Activated CD8-positive, alpha-beta memory T cell treated with anti-CD3 and anti-CD28 coated beads, Interleukin-2, amount 50 U/mL, for 24 hours (primary cell): Measurements from ENCODE around the gene NFX1.
"Not testable (repeated sequence)": the region's sequence is repeated elsewhere in the genome, so short reads cannot be mapped to it uniquely, and the experiment has no call there.

Experiments used
- DNase-seq: peaks from one replicate; pipeline ENCODE4 v3.0.0-alpha.2; 2020; ENCODE audit errors: extremely low read depth

Gene NFX1

DNA sequence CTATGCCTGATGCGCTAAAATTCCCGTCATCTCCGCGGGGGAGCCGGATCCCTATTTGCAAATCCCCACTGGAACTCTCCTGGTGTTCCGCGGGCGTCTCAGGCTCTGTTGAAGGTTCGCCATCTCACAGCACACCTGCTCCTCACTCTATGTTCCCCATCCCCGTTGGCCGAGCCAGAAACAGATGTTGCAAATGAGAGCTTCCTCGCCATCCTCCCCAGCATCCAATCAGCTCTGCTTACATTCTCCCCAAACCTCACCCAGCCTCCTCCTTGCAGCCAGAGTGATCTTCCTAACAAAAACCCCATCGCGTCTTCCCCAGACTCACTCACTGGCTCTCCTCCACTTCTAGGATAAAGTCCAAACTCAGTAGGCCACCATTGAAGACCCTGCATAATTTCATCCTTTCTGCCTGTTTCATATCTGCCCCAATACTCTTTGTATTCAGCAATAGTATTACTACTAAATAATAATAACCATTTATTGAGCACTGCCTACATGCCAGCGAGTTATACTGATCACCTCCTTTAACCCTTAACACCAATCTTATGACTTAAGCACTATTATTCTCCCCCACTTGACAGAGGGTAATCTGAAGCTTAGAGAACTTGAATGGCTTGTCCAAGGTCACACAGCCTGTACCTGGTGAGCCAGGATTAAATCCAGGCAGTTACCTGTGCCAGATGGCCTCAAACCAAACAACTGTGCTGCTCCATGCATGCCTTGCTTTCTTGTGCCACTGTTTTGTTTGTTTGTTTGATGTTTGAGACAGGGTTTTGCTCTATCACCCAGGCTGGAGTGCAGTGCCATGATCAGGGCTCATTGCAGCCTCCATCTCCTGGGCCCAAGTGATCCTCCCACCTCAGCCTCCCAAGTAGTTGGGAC, 98.0 kb downstream of the NFX1 start:
- DNase-seq, result no peak

DNA sequence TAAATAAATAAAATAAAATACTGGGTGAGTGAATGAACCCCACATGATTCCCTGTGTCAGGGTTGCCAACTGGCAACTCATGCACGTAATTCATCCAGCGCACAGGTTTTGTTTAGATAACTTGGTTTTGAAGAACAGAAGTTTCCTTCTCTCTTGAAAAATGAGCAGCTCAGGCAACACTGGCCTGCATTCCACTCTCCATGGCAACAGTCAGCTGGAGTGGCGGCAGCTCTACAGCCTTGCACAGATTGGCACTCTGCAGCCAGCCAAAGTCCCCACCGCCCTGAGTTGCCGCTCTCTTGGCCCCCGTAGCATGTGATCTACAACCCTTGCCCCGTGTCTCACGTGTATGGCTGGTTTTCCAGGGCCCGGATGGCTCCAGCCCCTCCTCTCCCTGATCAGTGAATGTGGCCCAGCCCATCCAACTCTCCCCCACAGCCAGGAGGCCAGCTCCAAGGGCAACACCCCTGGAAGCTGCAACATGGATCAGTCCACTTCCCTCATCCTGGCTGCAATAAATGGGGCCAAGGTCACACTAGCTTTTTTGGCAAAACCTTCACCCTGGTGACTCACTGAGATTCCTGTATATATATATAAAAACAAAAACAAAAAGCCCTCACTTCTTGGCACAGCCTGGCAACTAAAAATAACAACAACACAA, 100.9 kb downstream of the NFX1 start:
- not testable (repeated sequence) for DNase-seq

DNA sequence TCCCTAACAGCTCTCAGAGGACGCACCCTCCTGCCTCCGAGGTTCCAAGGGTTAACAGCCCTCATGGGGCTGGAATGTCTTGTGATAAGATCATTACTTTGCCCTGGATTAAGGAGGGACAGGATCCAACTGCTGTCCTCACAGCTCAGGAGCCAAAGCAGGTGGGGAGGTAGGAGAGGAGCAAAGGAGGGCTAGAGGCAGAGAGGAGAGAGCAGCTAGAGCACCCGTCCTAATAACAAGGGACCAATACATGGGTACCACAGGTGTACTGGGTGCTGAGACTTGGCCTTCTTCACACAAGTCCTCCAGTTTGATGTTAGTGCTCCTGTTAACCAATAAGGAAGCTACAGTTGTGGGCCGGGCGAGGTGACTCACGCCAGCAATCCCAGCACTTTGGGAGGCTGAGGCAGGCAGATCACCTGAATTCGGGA, 102.3 kb downstream of the NFX1 start:
- not testable (repeated sequence) for DNase-seq

GRCh38 chr9:33393581-33393980, 103.3 kb downstream of the NFX1 start:
- DNase-seq, result no peak

DNA sequence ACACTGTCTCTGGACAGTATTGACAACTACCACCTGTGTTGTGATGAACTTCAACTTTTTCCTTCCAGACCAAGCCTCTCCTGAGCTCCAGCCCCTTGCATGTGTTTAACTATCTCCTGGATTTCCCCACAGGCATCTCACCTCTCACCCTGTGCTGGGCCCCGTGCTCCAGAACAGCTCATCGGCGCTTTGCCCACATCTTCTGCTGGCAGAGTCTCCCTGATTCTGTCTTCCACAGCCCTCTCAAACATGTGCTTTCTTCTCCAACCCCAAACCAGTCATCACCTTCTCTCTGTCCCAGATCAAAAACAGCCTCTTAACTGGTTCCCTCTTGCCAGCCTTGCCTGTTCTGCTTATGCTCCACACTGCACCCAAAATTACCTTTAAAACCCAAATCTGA, 103.7 kb downstream of the NFX1 start:
- DNase-seq, result not testable (repeated sequence)

DNA sequence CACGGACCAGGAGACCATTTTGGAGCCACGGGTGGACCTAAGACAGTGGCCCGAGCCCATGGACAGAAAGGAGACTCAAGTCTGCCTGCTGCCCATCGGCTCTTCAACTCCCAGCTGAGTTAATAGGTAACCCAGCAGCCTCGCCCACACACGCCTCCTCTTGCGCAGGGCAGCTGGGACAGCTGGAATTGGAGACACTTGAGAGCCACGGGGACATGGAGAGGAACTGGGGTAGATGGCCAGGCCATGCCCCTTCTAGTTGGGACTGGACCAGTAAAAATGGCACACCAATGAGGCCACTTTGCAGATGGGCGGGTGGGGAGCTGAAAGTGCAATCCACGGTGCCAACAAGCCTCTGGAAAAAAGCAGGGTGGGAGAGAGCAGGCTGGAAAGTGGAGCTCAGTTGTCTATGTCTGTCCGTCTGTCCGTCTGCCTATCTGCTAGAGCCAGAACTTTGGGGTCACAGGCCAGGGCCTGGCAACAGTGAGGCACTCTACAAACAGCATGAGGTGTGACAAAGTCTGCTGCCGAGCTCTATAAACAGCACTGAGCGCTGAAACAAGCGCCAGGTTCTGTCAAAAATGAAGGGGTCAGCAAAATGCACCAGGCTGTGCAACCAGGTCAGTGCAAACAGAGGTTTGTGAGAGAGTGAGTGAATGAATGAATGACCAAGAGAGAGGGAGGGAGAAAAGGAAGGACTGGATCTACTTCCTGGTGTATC, 105.0 kb downstream of the NFX1 start:
- DNase-seq, result not testable (repeated sequence)

DNA sequence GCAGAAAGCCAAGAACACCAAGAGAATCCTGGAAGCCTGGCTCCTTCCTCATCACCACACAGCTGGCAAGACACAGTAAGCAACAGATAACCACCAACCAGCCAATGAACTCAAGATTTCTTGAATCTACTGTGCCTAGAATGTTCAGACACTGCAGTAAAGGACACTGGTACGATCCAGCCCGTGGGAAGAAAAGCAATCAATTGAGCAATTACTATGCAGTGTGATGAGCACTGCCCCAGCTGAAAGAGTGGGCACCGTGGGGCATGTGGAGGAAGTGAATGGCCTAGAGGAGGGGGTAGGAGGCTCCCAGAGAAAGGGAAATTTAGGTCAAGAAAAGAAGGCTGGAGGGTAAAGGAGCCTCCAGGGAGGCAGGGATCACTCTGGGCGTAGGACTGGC, 107.5 kb downstream of the NFX1 start:
- not testable (repeated sequence) for DNase-seq

DNA sequence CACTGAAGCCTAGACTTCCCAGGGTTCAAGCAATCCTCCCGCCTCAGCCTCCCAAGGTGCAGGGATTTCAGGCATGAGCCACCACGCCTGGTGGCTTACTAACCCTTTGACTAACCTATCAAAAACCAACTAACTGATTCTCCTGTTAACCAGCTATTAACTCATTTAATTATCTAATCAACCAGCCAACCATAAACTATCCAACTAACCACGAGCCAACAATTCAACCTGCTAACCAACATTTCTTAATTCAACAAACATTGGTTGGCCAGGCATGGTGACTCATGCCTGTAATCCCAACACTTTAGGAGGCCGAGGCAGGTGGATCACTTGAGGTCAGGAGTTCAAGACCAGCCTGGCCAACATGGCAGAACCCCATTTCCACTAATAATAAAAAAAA, 108.7 kb downstream of the NFX1 start:
- not testable (repeated sequence) for DNase-seq

DNA sequence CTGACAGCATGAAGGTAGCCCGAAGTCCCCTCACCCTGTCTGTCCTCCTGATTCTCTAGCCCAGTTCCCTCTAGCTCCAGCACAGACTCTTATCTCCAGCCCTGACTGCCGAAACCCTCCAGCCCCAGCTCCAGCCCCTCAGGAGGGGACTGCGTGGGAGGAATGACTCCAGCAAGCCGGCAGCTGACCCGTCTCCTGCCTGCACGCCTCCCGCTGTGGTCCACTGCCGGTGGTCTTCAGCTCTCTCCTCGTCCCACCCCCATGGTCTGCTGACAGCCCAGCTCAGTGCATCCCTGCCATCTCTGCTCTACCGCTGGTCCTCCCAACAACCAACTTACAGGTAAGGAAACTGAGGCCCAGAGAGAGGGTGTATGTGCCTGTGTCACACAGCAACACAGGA, 111.5 kb downstream of the NFX1 start:
- DNase-seq, result not testable (repeated sequence)

- not testable (repeated sequence) for DNase-seq
These were observed 112.1 kb downstream of the NFX1 start, which contains the start of gene AQP7 for GRCh38 chr9:33402371-33402770. Gene AQP7, minus strand, starts transcription at chr9:33402568. Its CDS starts 1,306 bp downstream, at chr9:33401262.

DNA sequence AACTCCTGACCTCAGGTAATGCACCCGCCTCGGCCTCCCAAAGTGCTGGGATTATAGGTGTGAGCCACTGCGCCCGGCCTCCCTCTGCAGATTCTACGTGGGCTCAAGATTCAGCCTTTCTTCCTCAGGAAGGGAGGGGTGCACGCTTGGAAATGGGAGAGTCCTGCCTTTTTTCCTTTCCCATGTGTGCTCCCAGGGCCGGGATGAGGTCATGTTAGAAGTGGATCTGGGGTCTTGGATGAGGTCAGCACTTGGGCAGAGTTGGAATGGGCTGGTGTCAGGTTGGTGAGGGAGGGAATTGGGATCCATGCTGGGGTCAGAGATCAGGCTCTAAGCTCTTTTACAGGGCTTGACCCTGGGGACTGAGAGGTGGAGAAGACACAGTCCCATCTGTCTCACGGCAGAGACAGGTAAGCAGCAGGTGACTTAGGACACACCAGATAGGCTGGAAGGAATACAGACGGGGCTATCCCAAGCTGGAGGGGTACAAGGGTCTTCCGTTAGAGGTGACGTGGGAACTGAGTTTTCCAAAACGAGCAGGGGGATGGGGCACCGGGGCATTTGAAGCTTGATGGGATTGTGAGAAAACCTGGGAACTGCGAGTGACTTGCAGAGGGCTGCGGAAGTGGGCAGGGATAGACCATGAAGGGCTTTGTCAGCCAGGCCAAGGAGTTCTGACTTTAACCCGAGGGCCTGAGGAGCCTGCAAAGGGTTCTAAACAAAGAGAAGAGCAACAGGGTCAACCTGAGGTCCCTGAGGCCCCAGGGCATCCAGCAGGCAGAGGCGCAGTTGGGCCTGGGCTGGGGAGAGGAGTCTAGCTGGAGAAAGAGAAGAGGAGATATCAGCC, 113.8 kb downstream of the NFX1 start:
- no peak for DNase-seq

GRCh38 chr9:33404788-33405362, 114.6 kb downstream of the NFX1 start:
- DNase-seq, result no peak

DNA sequence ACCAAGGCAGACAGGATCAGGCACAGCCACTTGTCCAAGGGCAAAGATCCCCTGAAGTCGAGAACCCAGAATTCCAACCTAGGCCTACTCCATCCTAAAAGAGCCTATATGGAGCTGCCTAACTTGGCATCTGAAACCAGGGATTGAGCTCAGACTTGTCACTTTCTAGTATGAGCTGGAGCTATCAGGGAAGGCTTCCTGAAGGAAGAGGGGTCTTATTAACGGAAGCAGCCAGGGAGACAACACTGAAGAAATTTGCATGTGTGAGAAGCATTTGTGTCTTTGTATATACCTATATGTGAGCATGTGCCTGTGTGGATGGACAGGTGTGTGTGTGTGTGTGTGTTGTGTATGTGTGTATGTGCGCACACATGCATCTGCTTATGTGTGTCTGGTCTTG, 116.7 kb downstream of the NFX1 start:
- no peak for DNase-seq

GRCh38 chr9:33408087-33408486, 117.8 kb downstream of the NFX1 start:
- no peak for DNase-seq

GRCh38 chr9:33414268-33414667, 124.0 kb downstream of the NFX1 start:
- DNase-seq, result no peak

- no peak for DNase-seq
These were observed 124.7 kb downstream of the NFX1 start for GRCh38 chr9:33414889-33415500.

- DNase-seq, result peak; percentile 60
These were observed 125.3 kb downstream of the NFX1 start for GRCh38 chr9:33415501-33416038.

- DNase-seq, result no peak
These were observed 126.7 kb downstream of the NFX1 start for GRCh38 chr9:33416996-33417395.

- DNase-seq, result no peak
These were observed 127.8 kb downstream of the NFX1 start for GRCh38 chr9:33418090-33418489.

DNA sequence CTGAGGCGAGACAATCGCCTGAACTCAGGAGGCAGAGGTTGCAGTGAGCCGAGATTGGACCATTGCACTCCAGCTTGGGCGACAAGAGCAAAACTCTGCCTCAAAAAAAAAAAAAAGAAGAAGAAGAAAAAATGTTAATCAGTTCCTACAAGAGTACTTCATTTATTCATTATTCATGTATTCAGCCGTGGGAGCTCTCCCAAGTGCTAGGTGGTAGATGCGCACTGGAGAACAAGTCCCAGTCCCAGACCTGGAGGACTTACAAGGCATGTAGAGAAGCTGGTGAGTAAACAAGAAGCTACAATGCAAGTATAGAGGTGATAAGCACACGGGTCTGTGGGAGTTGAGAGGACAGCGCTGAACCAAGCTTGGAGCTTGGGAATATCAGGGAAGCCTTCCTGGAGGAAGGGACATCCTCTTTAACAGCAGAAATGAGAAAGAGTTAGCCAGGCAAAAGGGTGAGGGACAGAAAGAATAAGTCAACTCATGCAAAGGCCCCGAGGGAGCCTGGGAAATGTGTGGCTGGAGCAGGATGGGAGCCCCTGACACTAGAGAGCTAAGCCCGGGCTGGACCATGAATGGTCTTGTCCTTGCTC, 129.5 kb downstream of the NFX1 start:
- DNase-seq, result no peak
